ENCODE results near the gene ZNF813. TPM values are rescaled to one million over a fixed set of nuclear protein-coding genes. Genes with fewer than 3 reads are reported as not detected.

The ZNF813 gene
- total RNA-seq, 1 donor from 2014 or later = 4.3 TPM

DNA sequence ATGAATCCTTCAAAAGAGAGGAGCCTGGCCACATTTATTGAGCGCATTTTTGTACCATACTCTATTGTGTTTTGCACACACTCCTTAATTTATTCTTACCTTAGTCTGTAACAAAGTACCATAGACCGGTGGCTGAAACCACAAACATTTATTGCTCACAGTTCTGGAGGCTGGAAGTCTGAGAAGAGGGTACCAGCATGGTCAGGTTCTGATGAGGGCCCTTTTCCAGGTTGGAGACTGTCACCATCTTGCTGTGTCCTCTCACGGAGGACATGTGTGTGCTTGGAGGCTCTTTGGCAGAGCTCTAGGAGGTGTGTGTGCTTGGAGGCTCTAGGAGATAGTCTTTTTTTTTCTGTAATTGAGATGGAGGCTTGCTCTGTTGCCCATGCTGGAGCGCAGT lies 72.6 kb downstream of the ZNF813 start:
- Mint-ChIP-seq H3K36me3 (ENCODE audit: low read depth) (peaks cover 53% of the 10 kb centered on the region), H3K4me1 (peaks cover 13% of the 10 kb centered on the region), H3K4me3 (no peak overlapping the region)

DNA sequence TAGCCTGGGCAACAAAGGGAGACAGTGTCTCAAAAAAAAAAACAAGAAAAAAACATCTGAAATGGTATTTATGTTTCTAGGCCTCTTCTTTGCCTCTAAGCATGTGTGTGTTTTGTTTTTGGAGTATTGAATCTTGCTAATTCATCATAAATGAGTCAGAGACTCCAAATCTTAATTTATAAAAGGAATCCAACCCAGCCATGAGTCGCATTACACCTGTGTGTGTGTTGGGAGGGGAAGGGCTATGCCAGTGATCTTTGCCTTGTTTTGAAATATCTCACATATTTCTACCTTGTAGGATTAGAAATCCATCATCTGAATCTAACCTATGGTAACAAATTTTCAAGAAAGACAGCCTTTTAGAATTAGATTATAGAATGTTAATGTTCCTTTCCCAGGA lies 74.4 kb downstream of the ZNF813 start:
- Mint-ChIP-seq H3K4me3 (no peak overlapping the region), H3K27ac (no peak overlapping the region), H3K4me1 (peaks cover 14% of the 10 kb centered on the region), H3K9me3 (peaks cover 6% of the 10 kb centered on the region), H3K27me3 (peaks cover 2% of the 10 kb centered on the region), H3K36me3 (ENCODE audit: low read depth) (peaks cover 61% of the 10 kb centered on the region)
- DNase-seq = no peak
- intact Hi-C loops (cut with micrococcal nuclease) = no loop called here

More for the DNA sequence above, 72.6 kb downstream of the ZNF813 start:
- Mint-ChIP-seq H3K27me3 (peaks cover 2% of the 10 kb centered on the region), H3K9me3 (peaks cover 6% of the 10 kb centered on the region), H3K27ac (no peak overlapping the region)
- no peak for DNase-seq
- intact Hi-C loops (cut with micrococcal nuclease) = no loop called here

DNA sequence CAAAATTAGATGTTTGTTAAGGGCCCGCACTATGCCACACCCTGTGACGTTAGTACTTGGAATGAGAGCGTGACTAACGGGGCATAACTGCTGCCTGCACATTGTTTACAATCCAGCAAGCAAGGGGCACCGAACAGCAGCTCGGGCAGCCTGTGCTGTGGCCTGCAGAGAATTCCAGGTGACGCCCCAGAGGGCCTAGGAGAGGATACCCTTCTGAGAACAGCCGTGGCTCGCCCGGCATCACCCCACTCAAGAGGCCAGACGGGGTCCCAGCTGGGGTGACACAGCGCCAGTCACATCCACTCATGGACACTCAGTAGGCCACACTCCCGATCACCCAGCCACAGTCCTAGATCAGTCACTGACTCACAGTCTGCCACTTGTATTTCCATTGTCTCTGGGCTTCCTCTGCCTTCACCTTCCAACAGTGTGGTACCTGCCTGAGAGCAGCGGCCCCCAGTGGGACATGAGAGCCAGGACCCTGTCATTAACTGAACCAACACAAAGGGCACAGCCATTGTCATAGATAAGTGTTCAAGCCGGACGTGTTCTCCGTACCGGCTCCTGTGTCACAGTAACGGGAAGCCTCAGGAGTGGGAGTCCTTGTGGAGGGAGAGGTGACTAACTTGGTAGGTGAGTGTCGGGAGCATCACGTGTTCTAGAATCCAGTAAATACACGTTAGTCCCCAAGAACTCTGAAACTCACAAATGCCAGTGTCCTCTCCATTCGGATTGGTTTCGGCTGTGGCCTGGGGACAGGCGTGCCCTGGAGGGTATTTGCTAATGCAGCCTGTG lies 77.9 kb downstream of the ZNF813 start:
- H3K9me3 Mint-ChIP-seq = peaks cover 3% of the 10 kb centered on the region
- intact Hi-C loops (cut with micrococcal nuclease) = no loop called here
- H3K27me3 Mint-ChIP-seq = no peaks in the 10 kb centered on the region
- no peak for DNase-seq
- peaks cover 6% of the 10 kb centered on the region for H3K4me1 Mint-ChIP-seq
- H3K36me3 Mint-ChIP-seq (ENCODE audit: low read depth) = peaks cover 52% of the 10 kb centered on the region
- no peak overlapping the region for H3K4me3 Mint-ChIP-seq
- H3K27ac Mint-ChIP-seq = no peak overlapping the region

Other genes starting within 250 kb of the ZNF813 start
- gene ZNF677, start 212.9 kb upstream of the ZNF813 start, total RNA-seq = 0.91 and 1.8 TPM in 2 replicates
- not detected in 2 replicates for gene VN1R2, start 209.4 kb upstream of the ZNF813 start, total RNA-seq
- not detected in 2 replicates for gene VN1R4, start 200.0 kb upstream of the ZNF813 start, total RNA-seq
- 6.1 and 6.4 TPM in 2 replicates for gene ZNF845, start 134.0 kb upstream of the ZNF813 start, total RNA-seq
- gene ZNF525, start 102.0 kb upstream of the ZNF813 start, total RNA-seq = 18.3 and 19.4 TPM in 2 replicates
- 11.0 and 11.8 TPM in 2 replicates for gene ZNF765, start 72.6 kb upstream of the ZNF813 start, total RNA-seq
- gene ZNF761, start 35.7 kb upstream of the ZNF813 start, total RNA-seq = 9.8 and 11.6 TPM in 2 replicates
- gene ZNF331, start 70.4 kb downstream of the ZNF813 start, total RNA-seq = 18.2 and 18.9 TPM in 2 replicates
- not detected in 2 replicates for gene DPRX, start 164.3 kb downstream of the ZNF813 start, total RNA-seq

Measured in activated CD4-positive, alpha-beta T cell treated with anti-CD3 and anti-CD28 coated beads, Interleukin-2, amount 10 ng/mL, durations not matched to agents 24 days and 14 days (primary cell).